ENCODE data around the gene GNPAT.

GRCh38 chr1:231274119-231274825, 33.3 kb downstream of the GNPAT start:
- TF ChIP-seq JUN (CRISPR knock-in tag; IDR thresholded peaks at IDR 0.05) (no peak), NR3C1 (CRISPR knock-in tag; conservative IDR thresholded peaks at IDR 0.05; ENCODE audit: low read depth) (no peak), CTCF (IDR thresholded peaks at IDR 0.05) (no peak), FOXJ3 (CRISPR knock-in tag; IDR thresholded peaks at IDR 0.05; ENCODE audit: borderline replicate concordance) (no peak), CREB1 (CRISPR knock-in tag; IDR thresholded peaks at IDR 0.05) (no peak), KAT7 (CRISPR knock-in tag; IDR thresholded peaks at IDR 0.05; ENCODE audit: borderline replicate concordance) (no peak), ZNF138 (CRISPR knock-in tag; conservative IDR thresholded peaks at IDR 0.05) (no peak), PREB (CRISPR knock-in tag; IDR thresholded peaks at IDR 0.05; ENCODE audit: borderline replicate concordance) (no peak), ZNF416 (CRISPR knock-in tag; IDR thresholded peaks at IDR 0.05) (no peak), HMGA2 (CRISPR knock-in tag; IDR thresholded peaks at IDR 0.05) (no peak)
